DMS153 (cell line): Measurements from ENCODE around the gene MS4A2.
"Not testable (repeated sequence)": the region's sequence is repeated elsewhere in the genome, so short reads cannot be mapped to it uniquely, and the experiment has no call there.

ENCODE experiments used
- DNase-seq: peaks from one replicate; lab custom pipeline; 2025; lab: John Stamatoyannopoulos, UW

MS4A2 gene

DNA sequence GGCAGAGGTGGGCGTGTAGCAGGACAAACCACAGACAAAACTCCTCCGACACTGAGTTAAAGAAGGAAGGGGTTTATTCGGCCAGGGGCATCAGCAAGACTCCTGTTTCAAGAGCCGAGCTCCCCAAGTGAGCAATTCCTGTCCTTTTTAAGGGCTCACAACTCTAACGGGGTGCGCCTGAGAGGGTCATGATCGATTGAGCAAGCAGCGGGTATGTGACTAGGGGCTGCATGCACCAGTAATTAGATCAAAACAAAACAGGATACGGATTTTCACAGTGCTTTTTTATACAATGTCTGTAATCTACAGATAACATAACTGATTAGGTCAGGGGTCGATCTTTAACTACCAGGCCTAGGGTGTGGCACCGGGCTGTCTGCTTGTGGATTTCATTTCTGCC, 12.9 kb downstream of the MS4A2 start:
- not testable (repeated sequence) for DNase-seq

- peak; percentile 53 for DNase-seq
These were observed 16.1 kb downstream of the MS4A2 start for GRCh38 chr11:60104471-60105115.

- DNase-seq = not testable (repeated sequence)
These were observed 20.2 kb downstream of the MS4A2 start for GRCh38 chr11:60108631-60109030.

GRCh38 chr11:60111793-60112192, 23.3 kb downstream of the MS4A2 start:
- DNase-seq = no peak

DNA sequence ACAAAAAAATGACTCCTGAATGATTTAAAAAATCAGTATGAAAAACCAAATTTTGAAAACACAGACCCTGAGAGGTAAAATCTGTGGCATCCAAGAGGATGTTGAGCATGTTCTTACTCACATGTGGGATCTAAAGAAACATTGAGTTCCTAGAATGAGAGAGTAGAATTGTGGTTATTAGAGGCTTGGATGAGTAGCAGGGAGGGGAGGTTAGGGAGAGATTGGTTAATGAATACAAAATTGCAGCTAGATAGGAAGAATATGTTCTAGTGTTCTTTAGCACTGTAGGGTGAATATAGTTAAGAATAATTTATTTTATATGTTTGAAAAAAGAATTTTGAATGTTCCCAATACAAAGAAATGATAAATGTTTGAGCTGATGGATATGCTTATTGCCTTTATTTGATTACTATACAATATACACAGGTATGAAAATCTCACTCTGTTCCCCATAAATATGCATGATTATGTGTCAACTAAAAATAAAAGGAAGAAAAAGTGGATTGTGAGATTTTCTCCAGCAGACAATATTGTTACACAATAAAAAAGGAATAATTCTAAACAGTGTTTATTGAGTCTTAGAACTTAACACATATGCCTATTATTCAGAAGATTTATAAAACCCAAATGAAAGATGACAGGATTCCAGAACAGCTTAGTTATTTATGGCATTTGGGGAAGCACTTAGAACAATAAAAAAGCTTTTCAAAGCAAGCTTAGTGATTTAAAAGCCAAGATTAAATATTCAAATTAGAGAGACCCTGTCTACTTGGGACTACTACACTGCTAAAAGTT, 28.7 kb downstream of the MS4A2 start:
- DNase-seq = no peak

- no peak for DNase-seq
These were observed 29.9 kb downstream of the MS4A2 start for GRCh38 chr11:60118338-60118737.

- no peak for DNase-seq
These were observed 31.2 kb downstream of the MS4A2 start for GRCh38 chr11:60119710-60120109.

DNA sequence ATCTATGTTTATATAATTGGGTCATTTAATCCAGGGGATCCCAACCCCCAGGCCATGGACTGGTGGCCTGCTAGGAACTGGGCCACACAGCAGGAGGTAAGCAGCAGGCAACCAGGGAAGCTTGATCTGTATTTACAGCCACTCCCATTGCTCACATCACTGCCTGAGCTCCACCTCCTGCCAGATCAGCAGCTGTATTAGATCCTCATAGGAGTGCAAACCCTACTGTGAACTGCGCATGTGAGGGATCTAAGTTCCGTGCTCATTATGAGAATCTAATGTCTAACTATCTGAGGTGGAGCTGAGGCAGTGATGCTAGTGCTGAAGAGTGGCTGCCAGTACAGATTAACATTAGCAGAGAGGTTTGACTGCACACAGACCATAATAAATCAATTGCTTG, 32.8 kb downstream of the MS4A2 start:
- peak; percentile 24 for DNase-seq

DNA sequence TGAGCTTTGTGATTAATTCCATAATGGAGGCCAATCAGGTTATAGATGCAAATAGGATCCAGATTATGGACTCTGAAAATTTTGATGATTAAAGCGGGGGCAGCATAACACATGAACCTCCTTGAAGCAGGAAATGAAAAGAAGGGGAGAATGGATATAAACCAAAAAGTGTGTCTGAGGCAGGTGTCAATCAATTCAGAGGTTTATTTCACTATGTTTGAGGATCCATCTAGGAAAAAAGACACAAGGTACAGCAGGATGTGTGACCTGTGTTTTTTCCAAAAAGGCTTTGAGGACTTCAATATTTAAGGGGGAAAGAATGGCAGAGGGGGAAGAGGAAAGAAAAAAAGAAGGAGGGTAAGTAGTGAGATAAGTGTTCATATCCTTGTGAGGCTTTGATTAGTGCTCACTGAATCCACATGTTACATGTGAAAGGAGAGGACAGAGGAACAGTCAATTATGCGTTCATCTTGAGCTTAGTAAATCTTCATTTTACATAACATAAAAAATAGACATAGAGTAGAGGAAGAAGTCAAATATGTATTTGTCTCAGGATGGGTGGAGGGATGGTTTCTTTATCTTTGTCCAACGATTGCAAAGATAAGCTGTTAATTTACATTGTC, 34.1 kb downstream of the MS4A2 start:
- no peak for DNase-seq

DNA sequence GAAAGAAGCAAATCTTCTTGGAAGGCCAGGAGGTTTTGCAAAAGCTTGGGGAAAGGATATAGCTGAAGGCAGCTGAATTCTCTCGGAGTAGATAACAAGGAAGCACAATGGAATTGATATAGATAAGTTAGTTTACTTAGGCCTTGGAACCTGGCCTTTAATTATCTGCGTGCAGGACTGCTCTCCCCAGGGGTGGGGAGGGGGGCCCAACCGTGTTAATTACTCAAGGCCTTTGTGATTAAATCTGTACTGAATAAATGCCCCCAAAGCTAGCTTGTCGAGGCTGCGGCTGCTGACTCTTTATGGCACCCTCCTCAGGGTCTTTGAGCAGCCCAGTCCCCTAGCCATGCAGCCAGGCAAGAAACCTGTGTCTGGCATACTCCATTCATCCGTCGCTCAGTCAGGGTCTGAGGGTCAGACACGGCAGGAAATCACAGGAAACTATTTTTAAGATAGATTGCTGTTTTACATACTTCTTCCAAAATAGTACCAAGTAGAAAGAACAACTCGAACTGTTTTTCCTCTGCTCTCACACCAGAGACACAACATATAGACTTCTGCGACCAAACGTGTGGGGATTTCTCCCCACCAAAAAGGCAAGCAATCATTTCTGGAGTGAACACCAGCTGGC, 36.5 kb downstream of the MS4A2 start:
- DNase-seq = no peak

GRCh38 chr11:60125956-60126585, 37.6 kb downstream of the MS4A2 start:
- no peak for DNase-seq

- no peak for DNase-seq
These were observed 38.9 kb downstream of the MS4A2 start for GRCh38 chr11:60127311-60127811.

DNA sequence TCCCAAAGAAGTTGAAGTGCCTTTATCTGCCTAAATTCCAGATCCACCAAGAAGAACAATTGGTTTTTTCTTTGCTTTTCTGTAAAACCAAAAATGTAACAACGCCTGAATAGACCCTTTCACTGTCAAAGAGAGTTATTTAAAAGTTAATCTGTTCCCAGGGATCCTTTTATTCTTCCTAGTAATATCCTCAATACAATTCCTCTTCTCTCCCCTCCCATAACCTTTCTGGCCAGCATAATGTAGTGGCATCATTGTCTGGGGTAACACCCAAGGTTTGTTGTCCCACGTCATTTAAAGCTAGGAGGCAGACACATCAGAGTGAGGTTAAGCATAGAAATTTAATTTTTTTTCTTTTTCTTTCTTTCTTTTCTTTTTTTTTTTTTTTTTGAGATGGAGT, 39.9 kb downstream of the MS4A2 start:
- no peak for DNase-seq

GRCh38 chr11:60128866-60129265, 40.4 kb downstream of the MS4A2 start:
- DNase-seq = not testable (repeated sequence)

- no peak for DNase-seq
These were observed 41.4 kb downstream of the MS4A2 start for GRCh38 chr11:60129853-60130252.

DNA sequence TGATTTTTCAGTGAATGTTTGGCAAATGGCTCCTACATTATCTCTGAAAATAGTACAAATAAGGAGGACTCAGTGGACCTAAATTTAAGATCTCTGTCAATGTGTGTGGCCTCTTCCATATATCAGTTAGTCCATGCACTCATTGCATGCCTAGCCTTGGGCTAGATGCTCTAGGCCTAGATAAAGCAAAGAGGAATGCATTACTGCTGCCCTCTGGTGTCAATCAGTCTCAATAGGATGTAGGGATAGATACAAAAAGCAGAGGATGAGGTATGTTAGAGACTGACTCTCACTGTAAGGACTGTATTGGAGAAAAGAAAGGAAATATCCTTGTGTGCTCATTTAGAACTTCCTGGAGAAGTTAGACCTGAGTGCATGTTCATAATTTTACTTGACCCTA, 42.0 kb downstream of the MS4A2 start:
- DNase-seq = peak; percentile 70

DNA sequence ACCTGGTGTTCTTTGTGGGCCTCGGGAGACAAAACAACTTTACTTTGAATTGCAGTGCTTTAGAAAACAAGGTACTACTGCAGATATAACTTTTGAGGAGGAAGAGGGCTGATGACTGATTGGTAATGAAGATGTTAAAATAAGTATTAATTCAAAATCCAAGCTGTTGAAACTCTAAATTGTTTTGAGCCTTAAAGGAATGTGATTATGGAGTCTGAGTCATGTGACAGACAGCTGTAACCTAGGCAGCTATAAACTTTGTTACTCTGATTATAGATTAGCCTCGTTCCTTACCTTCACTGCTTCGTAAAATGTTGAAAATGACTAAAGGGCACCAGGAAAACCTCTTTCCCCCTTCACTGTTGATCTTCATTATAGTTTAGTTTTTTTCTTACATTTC, 43.4 kb downstream of the MS4A2 start:
- no peak for DNase-seq

DNA sequence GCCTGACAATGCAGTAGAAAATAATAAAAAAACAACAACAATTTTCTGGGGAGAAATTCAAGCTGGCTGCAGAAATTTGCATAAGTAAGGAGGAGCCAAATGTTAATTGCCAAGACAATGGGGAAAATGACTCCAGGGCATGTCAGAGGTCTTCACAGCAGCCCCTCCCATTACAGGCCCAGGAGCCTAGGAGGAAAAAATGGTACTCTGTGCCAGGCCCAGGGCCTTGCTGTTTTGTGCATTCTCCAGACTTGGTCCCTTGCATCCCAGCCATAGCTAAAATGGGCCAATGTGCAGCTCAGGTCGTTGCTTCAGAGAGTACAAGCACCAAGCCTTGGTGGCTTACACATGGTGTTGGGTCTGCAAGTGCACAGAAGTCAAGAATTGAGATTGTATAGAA, 45.5 kb downstream of the MS4A2 start:
- no peak for DNase-seq

GRCh38 chr11:60143768-60144167, 55.3 kb downstream of the MS4A2 start:
- no peak for DNase-seq

GRCh38 chr11:60145677-60146076, 57.2 kb downstream of the MS4A2 start:
- DNase-seq = no peak
